Stimulated activated CD8-positive, alpha-beta memory T cell treated with anti-CD3 and anti-CD28 coated beads, Interleukin-4, amount 100 ng/mL, for 24 hours (primary cell): ENCODE measurements around the gene PTPRE.

ENCODE experiments used
- DNase-seq: peaks from one replicate; pipeline ENCODE4 v3.0.0-alpha.2; 2020; ENCODE audit warnings: low read depth

The PTPRE gene

GRCh38 chr10:127926455-127926854 lies 19.6 kb downstream of the PTPRE start:
- DNase-seq = no peak

GRCh38 chr10:127928021-127928806 lies 21.3 kb downstream of the PTPRE start:
- DNase-seq = no peak

GRCh38 chr10:127932521-127933270 lies 25.8 kb downstream of the PTPRE start:
- no peak for DNase-seq

- no peak for DNase-seq
These were observed 26.4 kb downstream of the PTPRE start for GRCh38 chr10:127933271-127933670.

GRCh38 chr10:127934383-127934782 lies 27.5 kb downstream of the PTPRE start:
- no peak for DNase-seq

- no peak for DNase-seq
These were observed 28.2 kb downstream of the PTPRE start for GRCh38 chr10:127935071-127935561.

- no peak for DNase-seq
These were observed 30.2 kb downstream of the PTPRE start for GRCh38 chr10:127937069-127937468.

GRCh38 chr10:127937915-127938463 lies 31.1 kb downstream of the PTPRE start:
- DNase-seq = no peak

- DNase-seq = no peak
These were observed 33.0 kb downstream of the PTPRE start for GRCh38 chr10:127939786-127940330.

GRCh38 chr10:127940866-127941640 lies 34.1 kb downstream of the PTPRE start:
- no peak for DNase-seq

- DNase-seq = no peak
These were observed 35.9 kb downstream of the PTPRE start for GRCh38 chr10:127942811-127943210.

- no peak for DNase-seq
These were observed 36.5 kb downstream of the PTPRE start for GRCh38 chr10:127943336-127943910.

GRCh38 chr10:127944256-127944655 lies 37.4 kb downstream of the PTPRE start:
- DNase-seq = no peak

GRCh38 chr10:127945341-127945758 lies 38.4 kb downstream of the PTPRE start:
- no peak for DNase-seq

GRCh38 chr10:127945948-127946711 lies 39.2 kb downstream of the PTPRE start:
- DNase-seq = no peak

- DNase-seq = no peak
These were observed 40.3 kb downstream of the PTPRE start for GRCh38 chr10:127947211-127947610.

- no peak for DNase-seq
These were observed 41.9 kb downstream of the PTPRE start for GRCh38 chr10:127948791-127949190.

- DNase-seq = no peak
These were observed 42.9 kb downstream of the PTPRE start for GRCh38 chr10:127949831-127950230.

- no peak for DNase-seq
These were observed 45.1 kb downstream of the PTPRE start for GRCh38 chr10:127951861-127952574.

- no peak for DNase-seq
These were observed 45.6 kb downstream of the PTPRE start for GRCh38 chr10:127952575-127952869.
